HG02678 (cell line): ENCODE measurements around the gene PLA2G15.

ENCODE experiments used
- ATAC-seq: cut with Tn5 transposase; IDR thresholded peaks from one replicate; pipeline ENCODE4 v1.9.1; 2021; ENCODE audit warnings: mild to moderate bottlenecking, moderate library complexity; ENCODE audit not compliant: unreplicated experiment

PLA2G15 gene

GRCh38 chr16:68296291-68296690 is 51.1 kb downstream of the PLA2G15 start:
- ATAC-seq: no peak

- ATAC-seq: no peak
These were observed 51.5 kb downstream of the PLA2G15 start for GRCh38 chr16:68296693-68297092.

- no peak for ATAC-seq
These were observed 52.7 kb downstream of the PLA2G15 start for GRCh38 chr16:68297908-68298307.

- ATAC-seq: no peak
These were observed 53.1 kb downstream of the PLA2G15 start for GRCh38 chr16:68298312-68298711.

- no peak for ATAC-seq
These were observed 53.9 kb downstream of the PLA2G15 start for GRCh38 chr16:68298907-68299561.

- no peak for ATAC-seq
These were observed 54.6 kb downstream of the PLA2G15 start for GRCh38 chr16:68299571-68300453.

- ATAC-seq: no peak
These were observed 55.7 kb downstream of the PLA2G15 start for GRCh38 chr16:68300734-68301459.

- no peak for ATAC-seq
These were observed 61.5 kb downstream of the PLA2G15 start for GRCh38 chr16:68306633-68307032.

- no peak for ATAC-seq
These were observed 64.6 kb downstream of the PLA2G15 start for GRCh38 chr16:68309799-68310198.

GRCh38 chr16:68310437-68310773 is 65.2 kb downstream of the PLA2G15 start:
- ATAC-seq: peak; percentile 26
